Caco-2 (cell line): ENCODE results near the gene HBEGF. TPM values are rescaled to one million over a fixed set of nuclear protein-coding genes. Genes with fewer than 3 reads are reported as not detected.

Source experiments
- BruUV-seq: library from RNA; stranded (reverse); fragments of 400-500 nt; replicated peaks from 2 replicates; lab custom pipeline; 2021; lab: Mats Ljungman, UMichigan
- CTCF ChIA-PET: fragments of 300-600 bp; sonication (Branson Sonifier 250); formaldehyde crosslinking; loops from one replicate; lab custom pipeline; 2022; ENCODE audit warnings: antibody characterized with exemption; lab: Charles Lee
- POLR2A ChIA-PET: fragments of 300-600 bp; sonication (Branson Sonifier 250); formaldehyde crosslinking; loops from one replicate; lab custom pipeline; 2022; ENCODE audit warnings: antibody characterized with exemption; lab: Charles Lee
- DNase-seq, 2 experiments: peaks; one replicate each; pipeline versions ENCODE4 v3.0.0 to v3.0.0-alpha.2; 2020 to 2022
- H3K27me3 ChIP-seq: replicated peaks from 2 replicates; pipeline ENCODE4 v1.6.0; 2011; ENCODE audit warnings: low read length; ENCODE audit not compliant: control insufficient read depth, insufficient read depth
- H3K36me3 ChIP-seq: 2 replicates; pipeline ENCODE4 v1.5.1; 2011; ENCODE audit warnings: low read length; ENCODE audit not compliant: control insufficient read depth, insufficient read depth
- H3K4me1 ChIP-seq: fragments of 250-450 bp; sonication (Bioruptor Pico); 2 replicates; pipeline ENCODE4 v1.5.1; 2020; ENCODE audit warnings: mild to moderate bottlenecking
- H3K4me3 ChIP-seq: 2 replicates; pipeline ENCODE4 v1.5.1; 2011; ENCODE audit warnings: low read depth, mild to moderate bottlenecking, control low read depth, low read length
- H3K9me3 ChIP-seq: fragments of 250-450 bp; sonication (Bioruptor Pico); 2 replicates; pipeline ENCODE4 v1.5.1; 2020; ENCODE audit warnings: mild to moderate bottlenecking, moderate library complexity
- H3K27ac Mint-ChIP-seq: one replicate; pipeline ENCODE4 v1.8.0; 2022; ENCODE audit warnings: mixed read lengths; ENCODE audit not compliant: unreplicated experiment
- H3K27me3 Mint-ChIP-seq: one replicate; pipeline ENCODE4 v1.8.0; 2022; ENCODE audit warnings: mixed read lengths; ENCODE audit not compliant: insufficient read depth, unreplicated experiment
- H3K36me3 Mint-ChIP-seq: one replicate; pipeline ENCODE4 v1.8.0; 2022; ENCODE audit warnings: mild to moderate bottlenecking, mixed read lengths; ENCODE audit not compliant: insufficient read depth, unreplicated experiment
- H3K4me1 Mint-ChIP-seq: one replicate; pipeline ENCODE4 v1.8.0; 2022; ENCODE audit warnings: low read depth, mixed read lengths; ENCODE audit not compliant: unreplicated experiment
- H3K4me3 Mint-ChIP-seq: one replicate; pipeline ENCODE4 v1.8.0; 2022; ENCODE audit warnings: mild to moderate bottlenecking, moderate library complexity, mixed read lengths; ENCODE audit not compliant: unreplicated experiment
- H3K9me3 Mint-ChIP-seq: one replicate; pipeline ENCODE4 v1.8.0; 2022; ENCODE audit warnings: mixed read lengths; ENCODE audit not compliant: unreplicated experiment
- CTCF ChIP-seq, 2 experiments: fragments of 200-600 bp in 1 of 2; IDR thresholded peaks; 1 replicate in 1 of 2; 2 replicates in 1 of 2; pipeline versions ENCODE4 v1.5.1 to v1.8.0; 2011 to 2022; ENCODE audit warnings: antibody characterized with exemption in 1 of 2, control low read depth in 1 of 2, inconsistent platforms in 1 of 2, low read depth in 1 of 2, low read length in 1 of 2, mild to moderate bottlenecking in 1 of 2, moderate library complexity in 1 of 2; ENCODE audit not compliant: insufficient read depth in 1 of 2, severe bottlenecking in 1 of 2, unreplicated experiment in 1 of 2
- intact Hi-C: fragments of 100-400 bp; cut with micrococcal nuclease; formaldehyde crosslinking; loops from one replicate; pipeline ENCODE4 v1.10.0; 2022; ENCODE audit not compliant: unreplicated experiment
- total RNA-seq: library from RNA; stranded (reverse); gene quantifications from 2 replicates; pipeline ENCODE4 v1.2.3, GENCODE V29; 2022

The HBEGF gene
- total RNA-seq, 1 experiment from 2014 or later = 5.8 TPM

GRCh38 chr5:140287801-140288521 is 58.4 kb downstream of the HBEGF start:
- TF ChIP-seq CTCF (IDR thresholded peaks at IDR 0.05; ENCODE audit: insufficient read depth in 1 of 2, low read depth in 1 of 2, low read length in 1 of 2, severe bottlenecking in 1 of 2, unreplicated experiment in 1 of 2) = no peak
- no peak overlapping the region for H3K4me3 ChIP-seq
- peaks cover 29% of the 10 kb centered on the region for H3K4me1 ChIP-seq
- no peaks in the 10 kb centered on the region for H3K36me3 ChIP-seq
- Mint-ChIP-seq H3K27me3 (no peaks in the 10 kb centered on the region), H3K27ac (no peak overlapping the region), H3K9me3 (no peaks in the 10 kb centered on the region), H3K4me3 (no peak overlapping the region), H3K4me1 (peaks cover 38% of the 10 kb centered on the region), H3K36me3 (no peaks in the 10 kb centered on the region)
- POLR2A ChIA-PET = interaction anchor here (0.6 kb wide), 1 partner anchor 255 kb away, joined by 3 read pairs; no protein-coding TSS in a partner anchor
- no TSS peak for BruUV-seq
- CTCF ChIA-PET = no interaction called here
- DNase-seq = no peak
- intact Hi-C loops = no loop called here
- H3K9me3 ChIP-seq = no peaks in the 10 kb centered on the region
- no peaks in the 10 kb centered on the region for H3K27me3 ChIP-seq

- H3K36me3 ChIP-seq = no peaks in the 10 kb centered on the region
- H3K27me3 ChIP-seq = no peaks in the 10 kb centered on the region
- peaks cover 34% of the 10 kb centered on the region for H3K4me1 Mint-ChIP-seq
- H3K27me3 Mint-ChIP-seq = no peaks in the 10 kb centered on the region
- intact Hi-C loops = no loop called here
- H3K36me3 Mint-ChIP-seq = no peaks in the 10 kb centered on the region
- no TSS peak for BruUV-seq
- H3K4me3 Mint-ChIP-seq = no peak overlapping the region
- TF ChIP-seq CTCF (IDR thresholded peaks at IDR 0.05; ENCODE audit: insufficient read depth in 1 of 2, low read depth in 1 of 2, low read length in 1 of 2, severe bottlenecking in 1 of 2, unreplicated experiment in 1 of 2) = no peak
- no peak for DNase-seq
- no peak overlapping the region for H3K4me3 ChIP-seq
- H3K9me3 ChIP-seq = no peaks in the 10 kb centered on the region
- H3K27ac Mint-ChIP-seq = no peak overlapping the region
- CTCF ChIA-PET = interaction anchor here (0.7 kb wide), 1 partner anchor 50 kb away, joined by 3 read pairs; no protein-coding TSS in a partner anchor
- peaks cover 19% of the 10 kb centered on the region; the same call in 1 of the 2 replicates for H3K4me1 ChIP-seq
- no peaks in the 10 kb centered on the region for H3K9me3 Mint-ChIP-seq
- POLR2A ChIA-PET = no interaction called here
Measured at GRCh38 chr5:140286424-140286823, 60.0 kb downstream of the HBEGF start.

GRCh38 chr5:140284013-140284412 is 62.4 kb downstream of the HBEGF start:
- H3K27me3 Mint-ChIP-seq = no peaks in the 10 kb centered on the region
- no peak overlapping the region for H3K4me3 Mint-ChIP-seq
- peaks cover 18% of the 10 kb centered on the region for H3K4me1 Mint-ChIP-seq
- intact Hi-C loops = no loop called here
- Histone ChIP-seq H3K27me3 (no peaks in the 10 kb centered on the region), H3K4me1 (peaks cover 13% of the 10 kb centered on the region; the same call in 1 of the 2 replicates), H3K36me3 (no peaks in the 10 kb centered on the region), H3K9me3 (no peaks in the 10 kb centered on the region; the same call in 1 of the 2 replicates), H3K4me3 (no peak overlapping the region)
- ChIA-PET POLR2A (no interaction called here), CTCF (no interaction called here)
- no TSS peak for BruUV-seq
- TF ChIP-seq CTCF (IDR thresholded peaks at IDR 0.05; ENCODE audit: insufficient read depth in 1 of 2, low read depth in 1 of 2, low read length in 1 of 2, severe bottlenecking in 1 of 2, unreplicated experiment in 1 of 2) = no peak
- H3K36me3 Mint-ChIP-seq = peaks cover 4% of the 10 kb centered on the region
- no peak overlapping the region for H3K27ac Mint-ChIP-seq
- H3K9me3 Mint-ChIP-seq = no peaks in the 10 kb centered on the region
- no peak for DNase-seq

Other genes starting within 250 kb of the HBEGF start
- 14.5 and 15.2 TPM in 2 replicates for gene PURA, start 232.5 kb downstream of the HBEGF start, total RNA-seq
- gene IGIP, start 220.7 kb downstream of the HBEGF start, total RNA-seq = 3.7 TPM in 2 replicates
- gene CYSTM1, start 171.4 kb downstream of the HBEGF start, total RNA-seq = 93.5 and 102 TPM in 2 replicates
- gene PFDN1, start 43.5 kb downstream of the HBEGF start, total RNA-seq = 81.1 and 82.3 TPM in 2 replicates
- gene SLC4A9, start 13.6 kb upstream of the HBEGF start, total RNA-seq = 0.11 and 0.35 TPM in 2 replicates
- 130 and 134 TPM in 2 replicates for gene ANKHD1, start 55.2 kb upstream of the HBEGF start, total RNA-seq
- 7.6 and 8.0 TPM in 2 replicates for gene EIF4EBP3, start 201.1 kb upstream of the HBEGF start, total RNA-seq
- gene SRA1, start 210.9 kb upstream of the HBEGF start, total RNA-seq = 44.0 and 50.3 TPM in 2 replicates
- gene APBB3, start 218.0 kb upstream of the HBEGF start, total RNA-seq = 23.4 and 25.1 TPM in 2 replicates
- gene SLC35A4, start 218.2 kb upstream of the HBEGF start, total RNA-seq = 79.5 and 91.3 TPM in 2 replicates